ENCODE data around the gene ACSM4. TPM values are rescaled to one million over a fixed set of nuclear protein-coding genes. Genes with fewer than 3 reads are reported as not detected.

The ACSM4 gene
- total RNA-seq = not detected

- WGBS = 68% methylated on average over 3 of the region's 3 CpGs
- no peaks in the 10 kb centered on the region for H3K9me3 ChIP-seq
- intact Hi-C loops (cut with DNase I) = no loop called here
- no peaks in the 10 kb centered on the region for H3K27me3 ChIP-seq
- no peaks in the 10 kb centered on the region for H3K4me1 ChIP-seq
- H3K4me3 ChIP-seq = no peak within 1 kb of the TSS
- H3K36me3 ChIP-seq = no peaks in the 10 kb centered on the region
- TF ChIP-seq EP300 (IDR thresholded peaks at IDR 0.05) (no peak), POLR2A (IDR thresholded peaks at IDR 0.05; ENCODE audit: low read depth) (no peak), CTCF (IDR thresholded peaks at IDR 0.05) (no peak), POLR2AphosphoS5 (IDR thresholded peaks at IDR 0.05) (no peak)
- H3K27ac ChIP-seq (replicated peaks in 1 of 4) = no peak within 1 kb of the TSS
- DNase-seq (ENCODE audit: extremely low spot score) = no peak
These were observed at the start of gene ACSM4 for GRCh38 chr12:7303772-7304171. ACSM4 (plus strand) TSS chr12:7304072; CDS start chr12:7304332, 260 bp downstream.

GRCh38 chr12:7259060-7259459 is 44.8 kb upstream of the ACSM4 start:
- Histone ChIP-seq H3K27ac (replicated peaks in 1 of 4) (no peak overlapping the region), H3K4me3 (no peak overlapping the region), H3K27me3 (no peaks in the 10 kb centered on the region), H3K4me1 (no peaks in the 10 kb centered on the region), H3K9me3 (no peaks in the 10 kb centered on the region), H3K36me3 (no peaks in the 10 kb centered on the region)
- intact Hi-C loops (cut with DNase I) = no loop called here
- TF ChIP-seq POLR2AphosphoS5 (IDR thresholded peaks at IDR 0.05) (no peak), CTCF (IDR thresholded peaks at IDR 0.05) (no peak), EP300 (IDR thresholded peaks at IDR 0.05) (no peak), POLR2A (IDR thresholded peaks at IDR 0.05; ENCODE audit: low read depth) (no peak)
- no peak for DNase-seq (ENCODE audit: extremely low spot score)
- WGBS = 86% methylated on average over 1 of the region's 1 CpG

- no peak overlapping the region for H3K27ac ChIP-seq (replicated peaks in 1 of 4)
- H3K4me1 ChIP-seq = no peaks in the 10 kb centered on the region
- H3K4me3 ChIP-seq = no peak overlapping the region
- TF ChIP-seq POLR2A (IDR thresholded peaks at IDR 0.05; ENCODE audit: low read depth) (no peak), EP300 (IDR thresholded peaks at IDR 0.05) (no peak), POLR2AphosphoS5 (IDR thresholded peaks at IDR 0.05) (no peak), CTCF (IDR thresholded peaks at IDR 0.05) (no peak)
- no peak for DNase-seq (ENCODE audit: extremely low spot score)
- no peaks in the 10 kb centered on the region for H3K27me3 ChIP-seq
- H3K36me3 ChIP-seq = no peaks in the 10 kb centered on the region
- intact Hi-C loops (cut with DNase I) = no loop called here
- no peaks in the 10 kb centered on the region for H3K9me3 ChIP-seq
These were observed 39.3 kb upstream of the ACSM4 start for GRCh38 chr12:7264538-7264937.

GRCh38 chr12:7265251-7265650 is 38.6 kb upstream of the ACSM4 start:
- 88% methylated on average over 4 of the region's 4 CpGs for WGBS

More at GRCh38 chr12:7265251-7265650, 38.6 kb upstream of the ACSM4 start:
- H3K9me3 ChIP-seq = no peaks in the 10 kb centered on the region
- TF ChIP-seq POLR2A (IDR thresholded peaks at IDR 0.05; ENCODE audit: low read depth) (no peak), POLR2AphosphoS5 (IDR thresholded peaks at IDR 0.05) (no peak), CTCF (IDR thresholded peaks at IDR 0.05) (no peak), EP300 (IDR thresholded peaks at IDR 0.05) (no peak)
- no peaks in the 10 kb centered on the region for H3K36me3 ChIP-seq
- H3K4me3 ChIP-seq = no peak overlapping the region
- intact Hi-C loops (cut with DNase I) = no loop called here
- no peak for DNase-seq (ENCODE audit: extremely low spot score)
- no peak overlapping the region for H3K27ac ChIP-seq (replicated peaks in 1 of 4)
- H3K27me3 ChIP-seq = no peaks in the 10 kb centered on the region
- no peaks in the 10 kb centered on the region for H3K4me1 ChIP-seq

Data from esophagus muscularis mucosa (tissue), 4 donors.